ENCODE measurements around the gene WRAP53. TPM values are rescaled to one million over a fixed set of nuclear protein-coding genes. Genes with fewer than 3 reads are reported as not detected.

WRAP53 gene
- total and polyA plus RNA-seq, 10 of the 15 experiments (the other 5 are each of a cell fraction or from before 2014, with no cell fraction given) = 1.9 to 42.0 (median 21.9) TPM

DNA sequence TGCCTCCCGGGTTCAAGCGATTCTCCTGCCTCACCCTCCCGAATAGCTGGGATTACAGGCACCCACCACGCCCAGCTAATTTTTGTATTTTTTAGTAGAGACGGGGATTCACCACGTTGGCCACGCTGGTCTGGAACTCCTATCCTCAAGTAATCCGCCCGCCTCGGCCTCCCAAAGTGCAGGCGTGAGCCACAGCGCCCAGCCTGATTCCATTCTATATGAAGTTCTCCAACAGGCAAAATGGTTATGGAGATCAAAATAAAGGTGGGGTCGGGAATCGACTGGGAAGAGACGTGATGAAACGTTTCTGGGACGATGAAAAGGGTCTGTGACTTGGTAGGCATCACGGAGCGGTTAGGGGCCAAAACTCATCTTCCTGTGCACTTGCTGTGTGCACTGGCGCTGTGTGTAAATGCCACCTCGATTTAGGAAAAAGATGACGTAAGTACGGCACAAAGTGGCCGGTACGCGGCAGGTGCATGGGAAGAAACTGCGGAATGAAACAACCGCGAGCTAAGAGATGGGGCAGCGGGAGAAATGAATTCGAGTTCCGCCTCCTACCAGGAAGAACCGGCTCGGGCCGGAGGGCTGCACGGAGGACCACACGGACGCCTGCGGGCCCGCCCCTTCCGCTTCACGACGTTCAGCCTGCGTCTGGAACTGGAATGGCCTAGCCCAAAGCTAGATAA, 2.6 kb upstream of the WRAP53 start (continued):
- TF ChIP-seq ATF7 (IDR thresholded peaks at IDR 0.05; ENCODE audit: low read depth) = no peak
- TF ChIP-seq, protein P1, sequence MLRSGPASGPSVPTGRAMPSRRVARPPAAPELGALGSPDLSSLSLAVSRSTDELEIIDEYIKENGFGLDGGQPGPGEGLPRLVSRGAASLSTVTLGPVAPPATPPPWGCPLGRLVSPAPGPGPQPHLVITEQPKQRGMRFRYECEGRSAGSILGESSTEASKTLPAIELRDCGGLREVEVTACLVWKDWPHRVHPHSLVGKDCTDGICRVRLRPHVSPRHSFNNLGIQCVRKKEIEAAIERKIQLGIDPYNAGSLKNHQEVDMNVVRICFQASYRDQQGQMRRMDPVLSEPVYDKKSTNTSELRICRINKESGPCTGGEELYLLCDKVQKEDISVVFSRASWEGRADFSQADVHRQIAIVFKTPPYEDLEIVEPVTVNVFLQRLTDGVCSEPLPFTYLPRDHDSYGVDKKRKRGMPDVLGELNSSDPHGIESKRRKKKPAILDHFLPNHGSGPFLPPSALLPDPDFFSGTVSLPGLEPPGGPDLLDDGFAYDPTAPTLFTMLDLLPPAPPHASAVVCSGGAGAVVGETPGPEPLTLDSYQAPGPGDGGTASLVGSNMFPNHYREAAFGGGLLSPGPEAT (IDR thresholded peaks at IDR 0.05; ENCODE audit: low read depth) = no peak
- no peak for TF ChIP-seq KDM1A (IDR thresholded peaks at IDR 0.05; ENCODE audit: borderline replicate concordance)
- TF ChIP-seq JUND (IDR thresholded peaks at IDR 0.05; ENCODE audit: low read depth, low read length) = no peak
- no peak for TF ChIP-seq NBN (IDR thresholded peaks at IDR 0.05)
- TF ChIP-seq NFYA (IDR thresholded peaks at IDR 0.05; ENCODE audit: borderline replicate concordance, low read depth, low read length) = no peak
- peak; percentile 80; the same call in 1 of the 2 replicates for TF ChIP-seq IKZF1 (conservative IDR thresholded peaks at IDR 0.05)
- TF ChIP-seq, protein P2, sequence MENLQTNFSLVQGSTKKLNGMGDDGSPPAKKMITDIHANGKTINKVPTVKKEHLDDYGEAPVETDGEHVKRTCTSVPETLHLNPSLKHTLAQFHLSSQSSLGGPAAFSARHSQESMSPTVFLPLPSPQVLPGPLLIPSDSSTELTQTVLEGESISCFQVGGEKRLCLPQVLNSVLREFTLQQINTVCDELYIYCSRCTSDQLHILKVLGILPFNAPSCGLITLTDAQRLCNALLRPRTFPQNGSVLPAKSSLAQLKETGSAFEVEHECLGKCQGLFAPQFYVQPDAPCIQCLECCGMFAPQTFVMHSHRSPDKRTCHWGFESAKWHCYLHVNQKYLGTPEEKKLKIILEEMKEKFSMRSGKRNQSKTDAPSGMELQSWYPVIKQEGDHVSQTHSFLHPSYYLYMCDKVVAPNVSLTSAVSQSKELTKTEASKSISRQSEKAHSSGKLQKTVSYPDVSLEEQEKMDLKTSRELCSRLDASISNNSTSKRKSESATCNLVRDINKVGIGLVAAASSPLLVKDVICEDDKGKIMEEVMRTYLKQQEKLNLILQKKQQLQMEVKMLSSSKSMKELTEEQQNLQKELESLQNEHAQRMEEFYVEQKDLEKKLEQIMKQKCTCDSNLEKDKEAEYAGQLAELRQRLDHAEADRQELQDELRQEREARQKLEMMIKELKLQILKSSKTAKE (IDR thresholded peaks at IDR 0.05; ENCODE audit: low read depth, poor library complexity, severe bottlenecking) = no peak
- no peak for TF ChIP-seq TCF7 (IDR thresholded peaks at IDR 0.05; ENCODE audit: borderline replicate concordance)
- TF ChIP-seq TARDBP (IDR thresholded peaks at IDR 0.05; ENCODE audit: borderline replicate concordance) = no peak
- TF ChIP-seq SRF (IDR thresholded peaks at IDR 0.05; ENCODE audit: low read depth in 2 of 2, low read length in 2 of 2) = peak in 1 of 2 experiments; percentile 51; a peak in 1 of 4 replicates
- TF ChIP-seq CHD4 (IDR thresholded peaks at IDR 0.05) = no peak
- TF ChIP-seq, protein P3, sequence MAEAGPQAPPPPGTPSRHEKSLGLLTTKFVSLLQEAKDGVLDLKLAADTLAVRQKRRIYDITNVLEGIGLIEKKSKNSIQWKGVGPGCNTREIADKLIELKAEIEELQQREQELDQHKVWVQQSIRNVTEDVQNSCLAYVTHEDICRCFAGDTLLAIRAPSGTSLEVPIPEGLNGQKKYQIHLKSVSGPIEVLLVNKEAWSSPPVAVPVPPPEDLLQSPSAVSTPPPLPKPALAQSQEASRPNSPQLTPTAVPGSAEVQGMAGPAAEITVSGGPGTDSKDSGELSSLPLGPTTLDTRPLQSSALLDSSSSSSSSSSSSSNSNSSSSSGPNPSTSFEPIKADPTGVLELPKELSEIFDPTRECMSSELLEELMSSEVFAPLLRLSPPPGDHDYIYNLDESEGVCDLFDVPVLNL (IDR thresholded peaks at IDR 0.05; ENCODE audit: low read depth, low read length) = peak; percentile 63; the same call in 1 of the 2 replicates
- no peak; the same call in 1 of the 2 replicates for TF ChIP-seq RUNX3 (IDR thresholded peaks at IDR 0.05; ENCODE audit: low read length)
- TF ChIP-seq, protein P4, sequence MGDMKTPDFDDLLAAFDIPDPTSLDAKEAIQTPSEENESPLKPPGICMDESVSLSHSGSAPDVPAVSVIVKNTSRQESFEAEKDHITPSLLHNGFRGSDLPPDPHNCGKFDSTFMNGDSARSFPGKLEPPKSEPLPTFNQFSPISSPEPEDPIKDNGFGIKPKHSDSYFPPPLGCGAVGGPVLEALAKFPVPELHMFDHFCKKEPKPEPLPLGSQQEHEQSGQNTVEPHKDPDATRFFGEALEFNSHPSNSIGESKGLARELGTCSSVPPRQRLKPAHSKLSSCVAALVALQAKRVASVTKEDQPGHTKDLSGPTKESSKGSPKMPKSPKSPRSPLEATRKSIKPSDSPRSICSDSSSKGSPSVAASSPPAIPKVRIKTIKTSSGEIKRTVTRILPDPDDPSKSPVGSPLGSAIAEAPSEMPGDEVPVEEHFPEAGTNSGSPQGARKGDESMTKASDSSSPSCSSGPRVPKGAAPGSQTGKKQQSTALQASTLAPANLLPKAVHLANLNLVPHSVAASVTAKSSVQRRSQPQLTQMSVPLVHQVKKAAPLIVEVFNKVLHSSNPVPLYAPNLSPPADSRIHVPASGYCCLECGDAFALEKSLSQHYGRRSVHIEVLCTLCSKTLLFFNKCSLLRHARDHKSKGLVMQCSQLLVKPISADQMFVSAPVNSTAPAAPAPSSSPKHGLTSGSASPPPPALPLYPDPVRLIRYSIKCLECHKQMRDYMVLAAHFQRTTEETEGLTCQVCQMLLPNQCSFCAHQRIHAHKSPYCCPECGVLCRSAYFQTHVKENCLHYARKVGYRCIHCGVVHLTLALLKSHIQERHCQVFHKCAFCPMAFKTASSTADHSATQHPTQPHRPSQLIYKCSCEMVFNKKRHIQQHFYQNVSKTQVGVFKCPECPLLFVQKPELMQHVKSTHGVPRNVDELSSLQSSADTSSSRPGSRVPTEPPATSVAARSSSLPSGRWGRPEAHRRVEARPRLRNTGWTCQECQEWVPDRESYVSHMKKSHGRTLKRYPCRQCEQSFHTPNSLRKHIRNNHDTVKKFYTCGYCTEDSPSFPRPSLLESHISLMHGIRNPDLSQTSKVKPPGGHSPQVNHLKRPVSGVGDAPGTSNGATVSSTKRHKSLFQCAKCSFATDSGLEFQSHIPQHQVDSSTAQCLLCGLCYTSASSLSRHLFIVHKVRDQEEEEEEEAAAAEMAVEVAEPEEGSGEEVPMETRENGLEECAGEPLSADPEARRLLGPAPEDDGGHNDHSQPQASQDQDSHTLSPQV (IDR thresholded peaks at IDR 0.05) = no peak
- TF ChIP-seq, protein P5, sequence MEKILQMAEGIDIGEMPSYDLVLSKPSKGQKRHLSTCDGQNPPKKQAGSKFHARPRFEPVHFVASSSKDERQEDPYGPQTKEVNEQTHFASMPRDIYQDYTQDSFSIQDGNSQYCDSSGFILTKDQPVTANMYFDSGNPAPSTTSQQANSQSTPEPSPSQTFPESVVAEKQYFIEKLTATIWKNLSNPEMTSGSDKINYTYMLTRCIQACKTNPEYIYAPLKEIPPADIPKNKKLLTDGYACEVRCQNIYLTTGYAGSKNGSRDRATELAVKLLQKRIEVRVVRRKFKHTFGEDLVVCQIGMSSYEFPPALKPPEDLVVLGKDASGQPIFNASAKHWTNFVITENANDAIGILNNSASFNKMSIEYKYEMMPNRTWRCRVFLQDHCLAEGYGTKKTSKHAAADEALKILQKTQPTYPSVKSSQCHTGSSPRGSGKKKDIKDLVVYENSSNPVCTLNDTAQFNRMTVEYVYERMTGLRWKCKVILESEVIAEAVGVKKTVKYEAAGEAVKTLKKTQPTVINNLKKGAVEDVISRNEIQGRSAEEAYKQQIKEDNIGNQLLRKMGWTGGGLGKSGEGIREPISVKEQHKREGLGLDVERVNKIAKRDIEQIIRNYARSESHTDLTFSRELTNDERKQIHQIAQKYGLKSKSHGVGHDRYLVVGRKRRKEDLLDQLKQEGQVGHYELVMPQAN (conservative IDR thresholded peaks at IDR 0.05) = peak; percentile 77
- peak; percentile 42; the same call in 1 of the 2 replicates for TF ChIP-seq LARP7 (IDR thresholded peaks at IDR 0.05)
- 0 out of 2 replicates have a peak, but pooled peaks have one; percentile 10 for TF ChIP-seq SPI1 (IDR thresholded peaks at IDR 0.05; ENCODE audit: borderline replicate concordance, insufficient read depth, low read depth, low read length)
- no peak for TF ChIP-seq BRCA1 (IDR thresholded peaks at IDR 0.05; ENCODE audit: low read depth, low read length)
